Measurements from ENCODE around the gene RAB36.

RAB36 gene

GRCh38 chr22:23212061-23213021 lies 67.1 kb downstream of the RAB36 start:
- no peak for DNase-seq

DNA sequence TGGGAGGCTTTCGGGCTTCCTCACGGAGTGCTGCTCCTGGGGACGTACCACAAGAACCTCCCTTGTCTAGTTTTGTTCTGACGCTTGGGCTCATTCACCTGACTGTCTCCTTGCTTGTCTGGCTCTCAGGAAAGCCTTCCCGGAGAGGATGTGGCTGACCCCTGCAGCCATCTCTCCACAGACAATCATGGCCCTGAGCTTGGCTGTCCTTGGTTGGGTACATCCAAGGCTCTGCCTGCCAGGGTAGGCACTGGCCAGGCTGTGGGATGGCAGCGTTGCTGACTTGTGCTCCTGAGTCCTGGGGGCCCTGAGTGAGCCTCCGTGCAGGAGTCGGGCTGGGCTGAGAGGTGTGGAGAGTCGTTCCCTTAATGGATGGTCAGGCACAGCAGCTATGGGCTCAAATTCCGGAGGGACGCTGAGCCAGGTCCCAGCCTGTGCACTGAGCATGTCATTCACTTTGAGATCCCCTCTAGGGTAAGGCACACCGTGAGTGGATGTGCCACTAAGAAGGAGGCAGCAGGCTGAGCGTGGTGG lies 67.8 kb downstream of the RAB36 start:
- no peak for DNase-seq

DNA sequence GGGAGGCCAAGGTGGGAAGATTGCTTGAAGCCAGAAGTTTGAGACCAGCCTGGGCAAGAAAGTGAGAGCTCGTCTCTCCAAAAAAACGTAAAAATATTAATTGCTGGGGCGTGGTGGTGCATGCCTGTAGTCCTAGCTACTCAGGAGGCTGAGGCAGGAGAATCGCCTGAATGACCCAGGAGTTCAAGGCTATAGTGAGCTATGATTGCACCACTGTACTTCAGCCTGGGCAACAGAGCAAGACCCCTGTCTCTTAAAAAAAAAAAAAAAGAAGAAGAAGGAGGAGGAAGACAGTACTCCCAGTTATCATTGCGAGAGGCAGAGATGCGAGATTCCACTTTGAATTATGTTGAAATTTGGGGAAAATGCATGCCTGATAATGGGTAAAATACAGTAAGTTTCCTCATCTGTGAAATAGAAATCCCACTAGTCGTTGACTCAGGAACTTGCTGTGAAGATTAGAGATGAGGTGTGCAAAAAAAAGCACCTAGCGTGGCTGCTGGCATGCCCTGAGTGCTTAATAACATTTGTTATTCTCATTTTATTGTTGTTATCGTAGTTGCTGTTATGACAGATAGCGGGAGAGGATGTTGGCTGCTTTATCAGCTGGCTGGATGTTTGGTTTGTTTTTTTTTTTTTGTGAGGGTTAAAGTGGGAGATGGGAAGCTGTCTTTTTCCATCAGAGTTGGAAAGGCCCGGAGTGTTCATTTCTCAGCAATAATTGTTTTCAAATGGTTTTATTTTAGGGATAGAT lies 68.5 kb downstream of the RAB36 start:
- DNase-seq, result no peak

Measured in NCI-H2107 (cell line).